IMR-90 (cell line): ENCODE measurements around the gene BCAT1. TPM values are rescaled to one million over a fixed set of nuclear protein-coding genes. Genes with fewer than 3 reads are reported as not detected.

ENCODE experiments used
- ATAC-seq: fragments of 200-7000 bp; cut with Tn5 transposase; 2 replicates; pipeline ENCODE4 v1.9.1; 2020; ENCODE audit warnings: low read depth, mild to moderate bottlenecking, moderate library complexity
- BruUV-seq: library from RNA; stranded (reverse); fragments of 400-500 nt; replicated peaks from 2 replicates; lab custom pipeline; 2021; lab: Mats Ljungman, UMichigan
- CTCF ChIA-PET: fragments of 300-600 bp; formaldehyde crosslinking; extraction: SDS; loops from one replicate; lab custom pipeline; 2021; ENCODE audit warnings: antibody characterized with exemption; lab: Yijun Ruan, JAX
- POLR2A ChIA-PET: fragments of 300-600 bp; sonication (Branson Sonifier 250); formaldehyde crosslinking; loops from one replicate; lab custom pipeline; 2022; ENCODE audit warnings: antibody characterized with exemption; ENCODE audit not compliant: unreplicated experiment; lab: Charles Lee
- DNase-seq: peaks from one replicate; pipeline ENCODE4 v3.0.0; 2013
- H2AFZ ChIP-seq: replicated peaks from 2 replicates; pipeline ENCODE3; 2013; ENCODE audit warnings: low read length, mild to moderate bottlenecking; ENCODE audit not compliant: poor library complexity
- H2AK5ac ChIP-seq: 2 replicates; pipeline ENCODE4 v1.6.1; 2013; ENCODE audit warnings: low read depth, low read length, inconsistent platforms
- H2AK9ac ChIP-seq: replicated peaks from 2 replicates; pipeline ENCODE3; 2013; ENCODE audit warnings: mild to moderate bottlenecking, low read depth, low read length, moderate library complexity; ENCODE audit not compliant: poor library complexity
- H2BK120ac ChIP-seq: 2 replicates; pipeline ENCODE4 v1.6.1; 2013; ENCODE audit warnings: low read depth, low read length, inconsistent platforms
- H2BK15ac ChIP-seq: 3 replicates; pipeline ENCODE4 v1.6.1; 2013; ENCODE audit warnings: low read depth, low read length, inconsistent platforms
- H2BK20ac ChIP-seq: 2 replicates; pipeline ENCODE4 v1.6.1; 2013; ENCODE audit warnings: low read depth, mild to moderate bottlenecking, inconsistent platforms, low read length, moderate library complexity
- H2BK5ac ChIP-seq: 2 replicates; pipeline ENCODE4 v1.6.1; 2013; ENCODE audit warnings: mild to moderate bottlenecking, low read depth, low read length, inconsistent platforms; ENCODE audit not compliant: poor library complexity, severe bottlenecking
- H3K14ac ChIP-seq: replicated peaks from 2 replicates; pipeline ENCODE4 v1.6.1; 2013; ENCODE audit warnings: low read depth, low read length, inconsistent platforms
- H3K18ac ChIP-seq: 2 replicates; pipeline ENCODE4 v1.6.1; 2013; ENCODE audit warnings: low read depth, low read length, control low read depth
- H3K23ac ChIP-seq: 2 replicates; pipeline ENCODE4 v1.6.1; 2013; ENCODE audit warnings: low read depth, low read length, inconsistent platforms
- H3K27ac ChIP-seq: 2 replicates; pipeline ENCODE4 v1.5.1; 2013; ENCODE audit warnings: mild to moderate bottlenecking, control low read depth, low read length; ENCODE audit not compliant: insufficient read depth
- H3K27me3 ChIP-seq: 2 replicates; pipeline ENCODE4 v1.6.1; 2013; ENCODE audit warnings: low read length; ENCODE audit not compliant: control insufficient read depth, insufficient read depth
- H3K36me3 ChIP-seq: 2 replicates; pipeline ENCODE4 v1.6.1; 2013; ENCODE audit warnings: low read length, mixed read lengths; ENCODE audit not compliant: control insufficient read depth, insufficient read depth
- H3K4ac ChIP-seq: 2 replicates; pipeline ENCODE4 v1.6.1; 2013; ENCODE audit warnings: low read depth, low read length, inconsistent platforms
- H3K4me1 ChIP-seq: 2 replicates; pipeline ENCODE4 v1.6.1; 2013; ENCODE audit warnings: low read length, mixed read lengths; ENCODE audit not compliant: control insufficient read depth, insufficient read depth
- H3K4me2 ChIP-seq: 2 replicates; pipeline ENCODE4 v1.6.1; 2013; ENCODE audit warnings: low read depth, mild to moderate bottlenecking, control low read depth, low read length, moderate library complexity
- H3K4me3 ChIP-seq: 2 replicates; pipeline ENCODE4 v1.5.1; 2013; ENCODE audit warnings: low read depth, mild to moderate bottlenecking, control low read depth, low read length, moderate library complexity; ENCODE audit not compliant: insufficient read depth
- H3K56ac ChIP-seq: 2 replicates; pipeline ENCODE4 v1.6.1; 2013; ENCODE audit warnings: low read length, inconsistent platforms; ENCODE audit not compliant: insufficient read depth; ENCODE audit errors: extremely low read depth
- H3K79me1 ChIP-seq, 2 experiments: 2 replicates each; pipeline ENCODE4 v1.6.1; 2013; ENCODE audit warnings: low read length in 2 of 2, inconsistent platforms in 1 of 2, low read depth in 1 of 2
- H3K9ac ChIP-seq: 2 replicates; pipeline ENCODE4 v1.6.1; 2013; ENCODE audit warnings: low read depth, low read length, control low read depth
- H3K9me1 ChIP-seq: 2 replicates; pipeline ENCODE4 v1.6.1; 2013; ENCODE audit warnings: low read length, inconsistent platforms; ENCODE audit not compliant: insufficient read depth
- H3K9me3 ChIP-seq: 2 replicates; pipeline ENCODE4 v1.6.1; 2013; ENCODE audit warnings: low read length; ENCODE audit not compliant: control insufficient read depth, insufficient read depth
- H4K20me1 ChIP-seq: 2 replicates; pipeline ENCODE4 v1.6.1; 2013; ENCODE audit warnings: low read length, inconsistent platforms; ENCODE audit not compliant: insufficient read depth
- H4K5ac ChIP-seq: 2 replicates; pipeline ENCODE4 v1.6.1; 2013; ENCODE audit warnings: mild to moderate bottlenecking, low read depth, low read length, control low read depth
- H4K8ac ChIP-seq, 2 experiments: 2 replicates each; pipeline ENCODE4 v1.6.1; 2013; ENCODE audit warnings: low read depth in 2 of 2, low read length in 2 of 2, control low read depth in 1 of 2, inconsistent platforms in 1 of 2
- H4K91ac ChIP-seq: 2 replicates; pipeline ENCODE4 v1.6.1; 2013; ENCODE audit warnings: low read depth, low read length, inconsistent platforms; ENCODE audit not compliant: insufficient read depth
- CEBPB ChIP-seq: IDR thresholded peaks from 2 replicates; pipeline ENCODE4 v1.6.1; 2012; ENCODE audit warnings: low read depth, low read length, improper control_type of control experiment
- FOS ChIP-seq: fragments of 150-350 bp; IDR thresholded peaks from 2 replicates; pipeline ENCODE4 v1.6.1; 2016; ENCODE audit warnings: low read depth, low read length
- WGBS, 2 experiments: methylation state at CpG; one replicate each; pipeline versions ENCODE4 v1.1.5 to v1.1.7; 2013; ENCODE audit warnings: missing lambda C conversion rate in 2 of 2; ENCODE audit not compliant: insufficient read length in 1 of 2; ENCODE audit errors: extremely low coverage in 2 of 2; 5-methylcytosine and 5-hydroxymethylcytosine counted together
- dilution Hi-C: fragments of 300-500 bp; cut with HindIII; formaldehyde crosslinking; loops from one replicate; pipeline ENCODE4 v1.14.3; 2018; ENCODE audit warnings: low sequenced_read_pairs; ENCODE audit not compliant: unreplicated experiment
- in situ Hi-C: fragments of 300-500 bp; cut with MboI; formaldehyde crosslinking; loops from 3 replicates; pipeline ENCODE4 v1.14.3; 2019; ENCODE audit warnings: low sequenced_read_pairs, inconsistent platforms, mixed read lengths
- intact Hi-C: fragments of 100-400 bp; cut with micrococcal nuclease; formaldehyde crosslinking; loops from 2 replicates; pipeline ENCODE4 v1.10.0; 2022
- polyA plus RNA-seq, 3 experiments: library from polyadenylated mRNA; depleted of rRNA; stranded (reverse); fragments of >200 nt; gene quantifications; 2 replicates each; pipeline ENCODE4 v1.2.3, GENCODE V29; 2012; ENCODE audit warnings: low replicate concordance in 1 of 3
- total RNA-seq: library from RNA; depleted of rRNA; stranded (reverse); fragments of >200 nt; gene quantifications from 2 replicates; pipeline ENCODE4 v1.2.3, GENCODE V29; 2012

The BCAT1 gene
- total and polyA plus RNA-seq, 2 of the 4 experiments (the other 2 are of a cell fraction), result 30.4 to 683 TPM

- Histone ChIP-seq H3K9me1 (no peaks in the 10 kb centered on the region), H4K5ac (no peak overlapping the region), H4K8ac (no peak overlapping the region), H3K4me2 (no peak overlapping the region), H3K23ac (no peak overlapping the region; the same call in 1 of the 2 replicates), H3K14ac (no peak overlapping the region), H3K27me3 (no peaks in the 10 kb centered on the region), H2BK120ac (peak overlapping the region; percentile 77), H3K9ac (no peak overlapping the region), H3K18ac (0 out of 2 replicates have a peak overlapping the region, but pooled peaks have one; percentile 20), H2AK5ac (no peak overlapping the region), H2AK9ac (no peak overlapping the region), H3K9me3 (no peaks in the 10 kb centered on the region), H4K91ac (no peak overlapping the region), H2BK20ac (peak overlapping the region; percentile 62; the same call in 1 of the 2 replicates), H4K20me1 (no peaks in the 10 kb centered on the region), H3K4me1 (peaks cover 4% of the 10 kb centered on the region; the same call in 1 of the 2 replicates), H3K4ac (no peak overlapping the region), H2AFZ (no peak overlapping the region), H3K4me3 (no peak overlapping the region), H3K27ac (no peak overlapping the region), H3K36me3 (no peaks in the 10 kb centered on the region), H2BK15ac (no peak overlapping the region), H3K56ac (no peak overlapping the region), H2BK5ac (no peak overlapping the region), H3K79me1 (no peaks in the 10 kb centered on the region)
- ATAC-seq (no peak), DNase-seq (no peak)
- dilution Hi-C loops (no loop called here), in situ Hi-C loops (loop anchor here (25.0 kb wide), 1 partner anchor 1915 kb away; no protein-coding TSS in a partner anchor), intact Hi-C loops (loop anchor here (5.0 to 10.0 kb wide), 5 partner anchors 415 to 1920 kb away; no protein-coding TSS in a partner anchor)
- TF ChIP-seq CEBPB (0 out of 2 replicates have a peak, but pooled peaks have one; percentile 13), FOS (no peak)
- BruUV-seq, result no TSS peak
- ChIA-PET POLR2A (no interaction called here), CTCF (interaction anchor here (0.6 to 1.6 kb wide), 3 partner anchors 10 to 1870 kb away, joined by 4 to 11 read pairs (median 6); no protein-coding TSS in a partner anchor)
- no CpG with 5 or more reads among the region's 2 CpGs for WGBS, 2 experiments
These were observed 172.0 kb downstream of the BCAT1 start for GRCh38 chr12:24776861-24777260.
